Immature natural killer cell (primary cell): ENCODE measurements around the gene YWHAQ. TPM values are rescaled to one million over a fixed set of nuclear protein-coding genes. Genes with fewer than 3 reads are reported as not detected.
"Not testable (repeated sequence)": the region's sequence is repeated elsewhere in the genome, so short reads cannot be mapped to it uniquely, and the experiment has no call there.

Experiments
- DNase-seq, 3 donors: peaks; one replicate each; pipeline ENCODE4 v3.0.0; 2022; ENCODE audit warnings: mixed read lengths in 1 of 3
- H3K27ac Mint-ChIP-seq, 6 donors: one replicate each; pipeline ENCODE4 v1.8.0; 2020; ENCODE audit warnings: mixed read lengths in 6 of 6, mild to moderate bottlenecking in 5 of 6, inconsistent platforms in 4 of 6, moderate library complexity in 3 of 6
- H3K27me3 Mint-ChIP-seq, 3 donors: one replicate each; pipeline ENCODE4 v1.8.0; 2020 to 2021; ENCODE audit warnings: low read depth in 3 of 3, mild to moderate bottlenecking in 3 of 3, mixed read lengths in 3 of 3, moderate library complexity in 3 of 3, inconsistent platforms in 1 of 3
- H3K36me3 Mint-ChIP-seq, 3 donors: one replicate each; pipeline ENCODE4 v1.8.0; 2020; ENCODE audit warnings: mixed read lengths in 3 of 3, inconsistent platforms in 2 of 3, mild to moderate bottlenecking in 2 of 3
- H3K4me1 Mint-ChIP-seq, 2 donors: one replicate each; pipeline ENCODE4 v1.8.0; 2020; ENCODE audit warnings: inconsistent platforms in 2 of 2, mild to moderate bottlenecking in 2 of 2, mixed read lengths in 2 of 2, moderate library complexity in 1 of 2
- H3K4me3 Mint-ChIP-seq, 5 donors: one replicate each; pipeline ENCODE4 v1.8.0; 2020; ENCODE audit warnings: mild to moderate bottlenecking in 5 of 5, mixed read lengths in 5 of 5, inconsistent platforms in 3 of 5, moderate library complexity in 3 of 5
- H3K9me3 Mint-ChIP-seq, 6 donors: one replicate each; pipeline ENCODE4 v1.8.0; 2020; ENCODE audit warnings: mild to moderate bottlenecking in 6 of 6, mixed read lengths in 6 of 6, inconsistent platforms in 4 of 6, moderate library complexity in 3 of 6
- polyA plus RNA-seq, 3 donors: library from polyadenylated mRNA; unstranded; fragments of 300-500 nt; fragmentation: Illumina TruSeq; gene quantifications; one replicate each; pipeline ENCODE4 v1.2.3, GENCODE V29; 2021

The YWHAQ gene
- polyA plus RNA-seq, 3 donors from 2014 or later = 406 to 761 (median 479) TPM

DNA sequence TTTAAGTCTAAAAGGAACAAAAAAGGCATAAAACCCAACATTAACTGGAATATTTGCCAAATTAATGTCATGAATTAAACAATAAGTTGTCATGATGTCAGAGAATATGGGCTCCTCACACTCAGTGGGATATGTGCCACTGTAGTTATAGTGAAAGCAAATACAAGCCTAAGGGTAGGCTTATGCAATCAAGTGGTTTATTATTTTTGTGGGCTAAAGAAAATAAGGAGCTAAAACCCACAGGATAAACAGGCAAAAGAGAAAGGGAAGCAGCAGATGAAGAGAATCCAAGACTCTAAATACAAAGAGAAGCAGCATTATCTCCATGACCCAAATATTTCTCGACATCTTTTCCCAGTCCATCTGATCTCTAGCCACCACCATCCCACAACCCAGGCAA, 17.5 kb downstream of the YWHAQ start:
- Mint-ChIP-seq H3K4me1 (peaks cover 85 to 100% of the 10 kb centered on the region in 2 donors), H3K27me3 (peaks cover 0 to 3% (median 0%) of the 10 kb centered on the region in 3 donors), H3K27ac (peak overlapping the region in 3 of 6 donors; percentile 40 to 55 (median 41)), H3K9me3 (no peaks in the 10 kb centered on the region), H3K4me3 (peak overlapping the region in 2 of 5 donors; percentile 3 to 5), H3K36me3 (no peaks in the 10 kb centered on the region)
- no peak for DNase-seq

DNA sequence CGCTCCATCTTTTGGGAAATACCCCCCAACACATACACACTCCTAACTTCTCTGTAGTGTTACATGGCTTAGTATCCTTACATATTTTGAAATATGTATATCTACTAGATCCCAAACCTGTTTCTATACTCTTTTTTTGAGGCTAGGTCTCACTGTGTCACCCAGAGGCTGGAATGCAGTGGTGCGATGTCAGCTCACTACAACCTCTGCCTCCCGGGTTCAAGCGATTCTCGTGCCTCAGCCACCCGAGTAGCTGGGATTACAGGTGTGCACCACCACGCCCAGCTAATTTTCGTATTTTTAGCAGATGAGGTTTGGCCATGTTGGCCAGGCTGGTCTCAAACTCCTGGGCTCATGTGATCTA, 19.3 kb downstream of the YWHAQ start:
- H3K36me3 Mint-ChIP-seq, DNase-seq, H3K4me3 Mint-ChIP-seq, H3K27me3 Mint-ChIP-seq, H3K9me3 Mint-ChIP-seq: not testable (repeated sequence)
- Mint-ChIP-seq H3K27ac (peak overlapping the region in 1 of 6 donors; percentile 55), H3K4me1 (peaks cover 81 to 97% of the 10 kb centered on the region in 2 donors)

GRCh38 chr2:9610781-9611548, 19.8 kb downstream of the YWHAQ start:
- Mint-ChIP-seq H3K9me3 (no peaks in the 10 kb centered on the region), H3K27me3 (peaks cover 0 to 6% (median 6%) of the 10 kb centered on the region in 3 donors), H3K4me1 (peaks cover 80 to 97% of the 10 kb centered on the region in 2 donors), H3K4me3 (no peak overlapping the region), H3K36me3 (no peaks in the 10 kb centered on the region), H3K27ac (peak overlapping the region in 5 of 6 donors; percentile 4 to 67 (median 18))
- no peak for DNase-seq

DNA sequence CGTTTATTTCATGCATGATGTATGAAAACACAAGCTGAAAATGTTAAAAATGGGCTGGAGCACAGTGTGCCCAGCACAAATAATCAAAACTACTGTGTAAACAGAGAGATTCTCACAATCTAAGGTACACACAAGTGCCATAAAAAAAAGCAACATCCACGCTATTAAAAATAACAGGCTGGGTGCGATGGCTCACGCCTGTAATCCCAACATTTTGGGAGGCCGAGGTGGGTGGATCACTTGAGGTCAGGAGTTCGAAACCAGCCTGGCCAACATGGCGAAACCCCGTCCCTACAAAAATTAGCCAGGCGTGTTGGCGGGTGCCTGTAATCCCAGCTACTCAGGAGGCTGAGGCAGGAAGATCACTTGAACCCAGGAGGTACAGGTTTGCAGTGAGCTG, 22.3 kb downstream of the YWHAQ start:
- DNase-seq, H3K9me3 Mint-ChIP-seq, H3K36me3 Mint-ChIP-seq: not testable (repeated sequence)
- H3K4me1 Mint-ChIP-seq = peaks cover 70 to 94% of the 10 kb centered on the region in 2 donors
- H3K4me3 Mint-ChIP-seq = peak overlapping the region; percentile 78 to 91 (median 87)
- H3K27me3 Mint-ChIP-seq = peaks cover 2 to 15% (median 5%) of the 10 kb centered on the region in 3 donors
- peak overlapping the region; percentile 88 to 93 (median 90) for H3K27ac Mint-ChIP-seq

DNA sequence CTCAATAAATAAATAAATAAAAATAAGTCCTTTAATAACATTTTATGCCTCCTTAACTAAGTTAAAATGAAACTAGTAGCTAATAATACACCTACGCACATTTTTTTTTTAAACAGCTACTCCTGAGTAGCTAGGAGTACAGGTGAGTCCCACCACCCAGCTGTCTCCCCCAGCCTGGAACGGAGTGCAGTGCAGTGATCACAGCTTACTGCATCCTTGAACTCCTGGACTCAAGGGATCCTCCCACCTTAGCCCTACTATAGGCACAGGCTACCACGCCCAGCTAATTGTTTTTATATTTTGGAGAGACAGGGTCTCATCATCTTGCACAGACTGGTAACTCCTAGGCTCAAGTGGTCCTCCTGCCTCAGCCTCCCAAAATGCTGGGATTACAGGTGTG, 28.4 kb downstream of the YWHAQ start:
- Mint-ChIP-seq H3K36me3 (peaks cover 20 to 24% (median 22%) of the 10 kb centered on the region in 3 donors), H3K9me3 (no peaks in the 10 kb centered on the region), H3K27me3 (peaks cover 0 to 9% (median 3%) of the 10 kb centered on the region in 3 donors), H3K27ac (peak overlapping the region in 1 of 6 donors; percentile 66), H3K4me1 (peaks cover 39 to 67% of the 10 kb centered on the region in 2 donors), H3K4me3 (no peak overlapping the region)
- no peak for DNase-seq

DNA sequence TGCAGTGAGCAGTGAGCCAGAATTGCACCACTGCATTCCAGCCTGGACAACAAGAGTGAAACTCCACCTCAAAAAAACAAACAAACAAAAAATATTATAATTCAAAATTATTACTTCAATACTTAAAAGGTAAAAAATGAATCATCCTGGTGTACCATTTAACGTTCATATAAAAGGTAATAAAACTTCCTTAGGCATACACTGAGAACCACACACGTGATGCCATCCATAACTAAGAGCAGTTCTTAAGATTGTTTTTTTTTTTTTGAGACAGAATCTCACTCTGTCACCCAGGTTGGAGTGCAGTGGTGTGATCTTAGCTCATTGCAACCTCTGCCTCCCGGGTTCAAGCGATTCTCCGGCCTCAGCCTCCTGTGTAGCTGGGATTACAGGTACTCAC, 29.4 kb downstream of the YWHAQ start:
- Mint-ChIP-seq H3K4me3 (no peak overlapping the region), H3K9me3 (no peaks in the 10 kb centered on the region), H3K27ac (no peak overlapping the region), H3K4me1 (peaks cover 44 to 70% of the 10 kb centered on the region in 2 donors), H3K27me3 (peaks cover 0 to 10% (median 4%) of the 10 kb centered on the region in 3 donors), H3K36me3 (peaks cover 20 to 24% (median 22%) of the 10 kb centered on the region in 3 donors)
- DNase-seq = no peak

DNA sequence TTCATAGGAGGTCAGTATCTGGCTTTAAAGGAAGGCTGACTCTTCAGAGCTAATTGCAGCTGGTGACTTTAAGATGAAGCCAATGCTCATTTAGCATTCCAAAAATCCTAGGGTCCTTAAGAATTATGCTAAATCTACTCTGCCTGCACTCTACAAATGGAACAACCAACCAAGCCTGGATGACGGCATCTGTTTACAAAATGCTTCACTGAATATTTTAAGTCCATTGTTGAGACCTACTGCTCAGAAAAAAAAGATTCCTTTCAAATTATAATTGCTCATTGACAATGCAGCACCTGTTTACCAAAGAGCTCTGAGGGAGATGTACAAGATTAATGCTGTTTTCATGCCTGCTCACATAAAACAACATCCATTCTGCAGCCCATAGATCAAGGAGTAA, 31.4 kb downstream of the YWHAQ start:
- no peak for DNase-seq
- Mint-ChIP-seq H3K27ac (peak overlapping the region in 3 of 6 donors; percentile 9 to 63 (median 53)), H3K4me3 (no peak overlapping the region), H3K4me1 (peaks cover 49 to 70% of the 10 kb centered on the region in 2 donors), H3K36me3 (peaks cover 20 to 24% (median 20%) of the 10 kb centered on the region in 3 donors), H3K9me3 (no peaks in the 10 kb centered on the region), H3K27me3 (peaks cover 0 to 4% (median 3%) of the 10 kb centered on the region in 3 donors)

GRCh38 chr2:9596621-9597311, 34.0 kb downstream of the YWHAQ start:
- no peaks in the 10 kb centered on the region for H3K9me3 Mint-ChIP-seq
- peak overlapping the region; percentile 61 to 84 (median 81) for H3K27ac Mint-ChIP-seq
- H3K36me3 Mint-ChIP-seq = peaks cover 19 to 25% (median 20%) of the 10 kb centered on the region in 3 donors
- H3K4me1 Mint-ChIP-seq = peaks cover 54 to 77% of the 10 kb centered on the region in 2 donors
- H3K4me3 Mint-ChIP-seq = peak overlapping the region; percentile 61 to 79 (median 68)
- peaks cover 0 to 2% (median 2%) of the 10 kb centered on the region in 3 donors for H3K27me3 Mint-ChIP-seq
- no peak for DNase-seq

DNA sequence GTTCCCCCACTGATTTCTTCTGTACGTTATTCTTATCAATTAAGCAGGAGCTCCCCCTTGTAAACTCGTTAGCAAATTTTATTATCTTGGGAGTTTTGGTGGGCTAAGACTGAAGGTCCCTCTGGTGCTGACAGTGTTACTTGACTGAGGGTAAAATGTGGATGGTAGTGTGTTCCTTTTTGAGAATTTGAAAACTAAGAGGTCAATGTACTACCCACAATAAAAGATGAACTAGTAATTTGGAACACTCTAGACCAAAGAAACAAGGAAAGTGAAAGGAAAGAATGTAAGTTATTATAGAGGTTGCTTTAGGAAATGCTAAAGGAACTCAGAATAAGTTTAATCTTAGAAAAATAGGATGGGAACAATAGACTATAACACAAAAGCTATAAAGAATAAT, 35.1 kb downstream of the YWHAQ start:
- Mint-ChIP-seq H3K27ac (peak overlapping the region; percentile 61 to 84 (median 80)), H3K27me3 (peaks cover 0 to 2% (median 2%) of the 10 kb centered on the region in 3 donors), H3K4me1 (peaks cover 56 to 87% of the 10 kb centered on the region in 2 donors), H3K36me3 (peaks cover 19 to 26% (median 20%) of the 10 kb centered on the region in 3 donors), H3K9me3 (no peaks in the 10 kb centered on the region), H3K4me3 (peak overlapping the region in 4 of 5 donors; percentile 61 to 79 (median 68))
- DNase-seq = no peak

GRCh38 chr2:9595256-9595655, 35.5 kb downstream of the YWHAQ start:
- Mint-ChIP-seq H3K27ac (peak overlapping the region in 4 of 6 donors; percentile 50 to 79 (median 62)), H3K4me1 (peaks cover 56 to 89% of the 10 kb centered on the region in 2 donors), H3K36me3 (peaks cover 18 to 23% (median 20%) of the 10 kb centered on the region in 3 donors)
- not testable (repeated sequence) for DNase-seq, H3K9me3 Mint-ChIP-seq, H3K4me3 Mint-ChIP-seq, H3K27me3 Mint-ChIP-seq

- peak overlapping the region in 3 of 5 donors; percentile 1 to 26 (median 3) for H3K4me3 Mint-ChIP-seq
- DNase-seq = no peak
- peaks cover 0 to 2% (median 2%) of the 10 kb centered on the region in 3 donors for H3K27me3 Mint-ChIP-seq
- H3K36me3 Mint-ChIP-seq = peaks cover 10 to 21% (median 13%) of the 10 kb centered on the region in 3 donors
- H3K9me3 Mint-ChIP-seq = no peaks in the 10 kb centered on the region
- H3K27ac Mint-ChIP-seq = peak overlapping the region; percentile 26 to 69 (median 51)
- H3K4me1 Mint-ChIP-seq = peaks cover 48 to 87% of the 10 kb centered on the region in 2 donors
Observed at GRCh38 chr2:9594366-9595054, 36.3 kb downstream of the YWHAQ start.

DNA sequence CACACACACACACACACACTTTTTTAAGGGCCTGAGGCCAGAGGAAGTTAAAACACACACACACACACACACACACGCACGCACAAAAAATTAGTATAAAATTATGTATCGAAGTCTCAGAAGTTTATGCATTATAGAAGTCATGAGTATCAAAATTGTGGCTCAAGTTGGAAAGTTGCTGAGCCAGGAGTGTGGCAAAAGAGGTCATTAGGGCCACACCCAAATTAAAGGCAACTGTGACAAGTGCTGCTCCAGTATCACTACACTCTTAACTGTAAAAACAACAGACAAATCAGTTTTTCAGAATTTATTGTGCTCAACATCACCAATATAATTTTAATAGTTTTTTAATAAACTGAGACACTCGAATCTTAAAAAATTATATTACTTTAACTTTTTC, 36.9 kb downstream of the YWHAQ start:
- H3K4me1 Mint-ChIP-seq = peaks cover 47 to 82% of the 10 kb centered on the region in 2 donors
- H3K36me3 Mint-ChIP-seq = peaks cover 5 to 16% (median 7%) of the 10 kb centered on the region in 3 donors
- peaks cover 0 to 2% (median 2%) of the 10 kb centered on the region in 3 donors for H3K27me3 Mint-ChIP-seq
- peak overlapping the region in 4 of 5 donors; percentile 12 to 51 (median 35) for H3K4me3 Mint-ChIP-seq
- no peaks in the 10 kb centered on the region for H3K9me3 Mint-ChIP-seq
- no peak for DNase-seq
- peak overlapping the region in 5 of 6 donors; percentile 4 to 75 (median 52) for H3K27ac Mint-ChIP-seq

DNA sequence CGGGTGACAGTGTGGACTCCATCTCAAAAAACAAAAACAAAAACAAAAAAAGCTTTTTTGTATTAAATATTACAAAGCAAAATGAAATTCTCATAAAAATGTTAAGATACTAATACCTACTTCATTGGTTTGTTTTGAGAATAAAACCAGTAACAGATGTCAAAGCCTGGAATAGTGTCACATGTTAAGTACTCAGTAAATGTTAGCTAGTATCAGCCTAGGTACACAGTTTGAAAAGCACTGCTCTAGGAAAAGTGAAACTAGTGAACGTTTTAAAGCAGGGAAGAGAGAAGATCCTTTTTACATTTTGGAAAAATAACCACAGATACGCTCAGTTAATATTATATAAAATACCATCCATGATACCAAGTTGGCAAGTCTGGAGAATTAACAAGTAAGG, 38.1 kb downstream of the YWHAQ start:
- Mint-ChIP-seq H3K4me1 (peaks cover 41 to 73% of the 10 kb centered on the region in 2 donors), H3K4me3 (peak overlapping the region in 2 of 5 donors; percentile 22 to 35), H3K36me3 (peaks cover 1 to 14% (median 3%) of the 10 kb centered on the region in 3 donors), H3K27ac (peak overlapping the region in 3 of 6 donors; percentile 7 to 52 (median 28)), H3K9me3 (no peaks in the 10 kb centered on the region), H3K27me3 (peaks cover 0 to 2% (median 2%) of the 10 kb centered on the region in 3 donors)
- no peak for DNase-seq
